Endodermal cell (in vitro differentiated cells): ENCODE results near the gene QARS1. TPM values are rescaled to one million over a fixed set of nuclear protein-coding genes. Genes with fewer than 3 reads are reported as not detected.

Experiments used
- DNase-seq: peaks from one replicate; pipeline ENCODE4 v3.0.0-alpha.2; 2017
- H3K27ac ChIP-seq: 2 replicates; pipeline ENCODE4 v1.5.1; 2013; ENCODE audit warnings: mild to moderate bottlenecking, low read depth, low read length, moderate library complexity
- H3K27me3 ChIP-seq: 2 replicates; pipeline ENCODE4 v1.6.1; 2013; ENCODE audit warnings: mild to moderate bottlenecking, low read length, moderate library complexity; ENCODE audit not compliant: insufficient read depth, control insufficient read depth, poor library complexity, severe bottlenecking
- H3K36me3 ChIP-seq: 2 replicates; pipeline ENCODE4 v1.7.0; 2013; ENCODE audit warnings: mild to moderate bottlenecking, low read length, moderate library complexity; ENCODE audit not compliant: control insufficient read depth, insufficient read depth
- H3K4me1 ChIP-seq: one replicate; pipeline ENCODE4 v1.7.0; 2013; ENCODE audit warnings: low read length; ENCODE audit not compliant: control insufficient read depth, insufficient read depth
- H3K4me3 ChIP-seq: 2 replicates; pipeline ENCODE4 v1.5.1; 2013; ENCODE audit warnings: mild to moderate bottlenecking, low read length, moderate library complexity
- H3K9ac ChIP-seq: 2 replicates; pipeline ENCODE4 v1.6.1; 2013; ENCODE audit warnings: mild to moderate bottlenecking, low read length, moderate library complexity; ENCODE audit not compliant: poor library complexity, severe bottlenecking; ENCODE audit errors: extremely low read depth
- H3K9me3 ChIP-seq: 2 replicates; pipeline ENCODE4 v1.6.1; 2013; ENCODE audit warnings: mild to moderate bottlenecking, low read length, moderate library complexity; ENCODE audit not compliant: control insufficient read depth
- H3K27ac Mint-ChIP-seq: 2 replicates; pipeline ENCODE4 v1.8.0; 2020; ENCODE audit warnings: mixed read lengths
- H3K27me3 Mint-ChIP-seq: 2 replicates; pipeline ENCODE4 v1.8.0; 2021; ENCODE audit warnings: mild to moderate bottlenecking, mixed read lengths; ENCODE audit not compliant: insufficient read depth
- H3K36me3 Mint-ChIP-seq: 2 replicates; pipeline ENCODE4 v1.8.0; 2020; ENCODE audit warnings: low read depth, mixed read lengths
- H3K4me1 Mint-ChIP-seq: 2 replicates; pipeline ENCODE4 v1.8.0; 2020; ENCODE audit warnings: mixed read lengths
- H3K4me3 Mint-ChIP-seq: 2 replicates; pipeline ENCODE4 v1.8.0; 2020; ENCODE audit warnings: mild to moderate bottlenecking, moderate library complexity, mixed read lengths
- H3K9me3 Mint-ChIP-seq: 2 replicates; pipeline ENCODE4 v1.8.0; 2020; ENCODE audit warnings: mild to moderate bottlenecking, mixed read lengths
- CTCF ChIP-seq: fragments of 200-600 bp; sonication (generic); conservative IDR thresholded peaks from 2 replicates; pipeline ENCODE4 v1.5.0; 2021; ENCODE audit warnings: antibody characterized with exemption, mild to moderate bottlenecking
- WGBS, 2 experiments: methylation state at CpG; one replicate each; pipeline versions ENCODE4 v1.1.5 to v1.1.7; 2013; ENCODE audit warnings: missing lambda C conversion rate in 2 of 2, mixed read lengths in 1 of 2; ENCODE audit not compliant: insufficient coverage in 1 of 2, insufficient read length in 1 of 2; 5-methylcytosine and 5-hydroxymethylcytosine counted together
- total RNA-seq, 2 donors: library from RNA; stranded (reverse); fragmentation: NEBNext Ultra II Directional in 1 of 2; extraction: Animal tissue kit (Norgen Biotek cat#: 25700) in 1 of 2; gene quantifications; 2 replicates in 1 of 2; 3 replicates in 1 of 2; pipeline ENCODE4 v1.2.1, GENCODE V29; 2021

Gene QARS1
- total RNA-seq, 2 donors from 2014 or later: 314 to 358 TPM

- peak; percentile 60 for DNase-seq
- no peaks in the 10 kb centered on the region for H3K9me3 Mint-ChIP-seq
- H3K36me3 Mint-ChIP-seq: peaks cover 16% of the 10 kb centered on the region
Measured at GRCh38 chr3:49124991-49125670, 20.6 kb upstream of the QARS1 start.

GRCh38 chr3:49124203-49124602, 19.6 kb upstream of the QARS1 start:
- no peak for TF ChIP-seq CTCF
- no peaks in the 10 kb centered on the region for H3K9me3 ChIP-seq
- DNase-seq: no peak
- Mint-ChIP-seq H3K4me1 (peaks cover 4% of the 10 kb centered on the region), H3K36me3 (peaks cover 17% of the 10 kb centered on the region), H3K9me3 (no peaks in the 10 kb centered on the region), H3K4me3 (no peak overlapping the region), H3K27ac (no peak overlapping the region), H3K27me3 (no peaks in the 10 kb centered on the region)
- H3K36me3 ChIP-seq: peaks cover 35% of the 10 kb centered on the region
- H3K9ac ChIP-seq: no peak overlapping the region
- H3K27ac ChIP-seq: no peak overlapping the region
- H3K27me3 ChIP-seq: no peaks in the 10 kb centered on the region
- no peak overlapping the region for H3K4me3 ChIP-seq
- H3K4me1 ChIP-seq: peaks cover 4% of the 10 kb centered on the region
- 90 to 100% methylated on average over 7 of the region's 7 CpGs for WGBS, 2 experiments

More at GRCh38 chr3:49124991-49125670, 20.6 kb upstream of the QARS1 start:
- peak; percentile 50 for TF ChIP-seq CTCF
- H3K27me3 Mint-ChIP-seq: no peaks in the 10 kb centered on the region
- no peak overlapping the region for H3K4me3 Mint-ChIP-seq
- Histone ChIP-seq H3K36me3 (peaks cover 35% of the 10 kb centered on the region), H3K27me3 (no peaks in the 10 kb centered on the region), H3K4me1 (peaks cover 4% of the 10 kb centered on the region), H3K9me3 (no peaks in the 10 kb centered on the region), H3K27ac (no peak overlapping the region), H3K9ac (no peak overlapping the region), H3K4me3 (no peak overlapping the region)
- H3K4me1 Mint-ChIP-seq: no peaks in the 10 kb centered on the region
- 91 to 92% methylated on average over 9 to 14 of the region's 14 CpGs for WGBS, 2 experiments
- no peak overlapping the region for H3K27ac Mint-ChIP-seq

- Histone ChIP-seq H3K4me3 (no peak overlapping the region), H3K27me3 (no peaks in the 10 kb centered on the region), H3K9me3 (no peaks in the 10 kb centered on the region), H3K27ac (no peak overlapping the region), H3K4me1 (peaks cover 4% of the 10 kb centered on the region), H3K36me3 (peaks cover 40% of the 10 kb centered on the region), H3K9ac (no peak overlapping the region)
- H3K9me3 Mint-ChIP-seq: no peaks in the 10 kb centered on the region
- WGBS, 2 experiments: 94 to 97% methylated on average over 14 to 17 of the region's 17 CpGs
- H3K27ac Mint-ChIP-seq: no peak overlapping the region
- H3K36me3 Mint-ChIP-seq: peaks cover 22% of the 10 kb centered on the region
- H3K4me1 Mint-ChIP-seq: peaks cover 4% of the 10 kb centered on the region
- TF ChIP-seq CTCF: no peak
- H3K27me3 Mint-ChIP-seq: no peaks in the 10 kb centered on the region
- DNase-seq: no peak
- H3K4me3 Mint-ChIP-seq: no peak overlapping the region
Measured at GRCh38 chr3:49123687-49124086, 19.1 kb upstream of the QARS1 start.
